ENCODE results near the gene CASKIN2. TPM values are rescaled to one million over a fixed set of nuclear protein-coding genes. Genes with fewer than 3 reads are reported as not detected.

CASKIN2 gene
- total RNA-seq, 1 experiment from 2014 or later: 37.0 TPM

DNA sequence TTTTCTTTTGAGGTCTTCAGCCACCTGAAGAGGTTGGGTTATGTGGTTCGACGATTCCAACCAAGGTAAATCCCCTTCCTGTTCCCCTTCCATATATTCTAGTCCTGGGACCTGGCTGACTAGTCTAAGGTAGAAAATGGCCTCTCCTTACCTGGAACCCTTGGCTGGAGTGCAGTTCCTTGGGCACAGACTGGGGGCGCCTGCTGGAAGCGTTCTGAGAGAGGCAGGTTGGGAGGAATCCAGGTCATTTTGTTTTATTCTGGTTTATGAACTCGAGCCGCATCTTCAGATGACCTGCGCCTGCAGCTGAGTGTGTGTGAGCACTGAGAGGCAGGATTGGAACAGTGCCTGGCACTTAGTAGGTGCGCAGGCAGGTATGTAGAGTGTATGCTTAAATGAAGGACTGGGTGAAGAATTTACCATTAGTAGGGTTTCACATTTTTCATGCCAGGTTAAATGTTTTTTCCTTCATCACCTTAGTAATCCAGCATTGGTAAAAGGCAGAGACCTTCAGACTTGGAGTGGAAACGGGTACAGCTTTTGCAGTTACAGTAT is 3.7 kb upstream of the CASKIN2 start:
- Histone ChIP-seq H3K4me2 (ENCODE audit: insufficient read depth, insufficient read length, low read length) (no peak overlapping the region), H3K79me1 (ENCODE audit: insufficient read depth, low read depth, low read length, poor library complexity, severe bottlenecking) (no peaks in the 10 kb centered on the region), H3K79me2 (ENCODE audit: insufficient read depth, low read length) (no peaks in the 10 kb centered on the region; the same call in 1 of the 2 replicates), H3K4me1 (ENCODE audit: insufficient read depth, low read length) (no peaks in the 10 kb centered on the region; the same call in 1 of the 2 replicates), H4K91ac (ENCODE audit: insufficient read length, low read depth, low read length) (no peak overlapping the region), H3K27me3 (ENCODE audit: insufficient read depth, low read length) (no peaks in the 10 kb centered on the region), H3K4ac (ENCODE audit: low read depth, low read length) (no peak overlapping the region), H3K23ac (ENCODE audit: insufficient read length, low read depth, low read length) (no peak overlapping the region), H2BK15ac (ENCODE audit: low read depth, low read length) (no peak overlapping the region), H2AK5ac (ENCODE audit: insufficient read length, low read length) (no peak overlapping the region), H2BK20ac (ENCODE audit: low read depth, low read length, poor library complexity, severe bottlenecking) (no peak overlapping the region), H2BK120ac (ENCODE audit: low read depth, low read length, poor library complexity, severe bottlenecking) (no peak overlapping the region), H3K9me3 (ENCODE audit: control insufficient read depth, low read depth, low read length) (no peaks in the 10 kb centered on the region), H3K23me2 (ENCODE audit: insufficient read length, low read depth, low read length, poor library complexity, severe bottlenecking) (peaks cover 8% of the 10 kb centered on the region), H3K27ac (ENCODE audit: insufficient read length, low read depth, low read length) (no peak overlapping the region), H2AFZ (ENCODE audit: low read length) (no peak overlapping the region), H3K56ac (ENCODE audit: insufficient read length, low read depth, low read length) (no peak overlapping the region), H3K14ac (ENCODE audit: insufficient read depth, low read length) (no peak overlapping the region), H3K9ac (ENCODE audit: extremely low read depth, insufficient read length, low read length) (no peak overlapping the region), H2BK5ac (ENCODE audit: insufficient read length, low read length) (no peak overlapping the region), H4K8ac (replicated peaks; ENCODE audit: insufficient read length, low read depth, low read length) (no peak overlapping the region), H3T11ph (ENCODE audit: low read length) (no peak overlapping the region), H3K18ac (ENCODE audit: insufficient read length, low read depth, low read length) (no peak overlapping the region), H4K5ac (ENCODE audit: insufficient read length, low read depth, low read length) (no peak overlapping the region), H4K20me1 (ENCODE audit: control insufficient read depth, insufficient read depth, insufficient read length) (no peaks in the 10 kb centered on the region), H2BK12ac (ENCODE audit: insufficient read length, low read depth, low read length) (no peak overlapping the region)
- no CpG with 5 or more reads among the region's 9 CpGs for WGBS (ENCODE audit: extremely low coverage, insufficient read length, low lambda C conversion rate)
- H3K4me3 Mint-ChIP-seq: 0 out of 5 replicates have a peak overlapping the region, but pooled peaks of 1 of the 2 experiments have one; percentile 30
- H3K4me1 Mint-ChIP-seq: peaks cover 15 to 18% of the 10 kb centered on the region in 2 experiments
- no peaks in the 10 kb centered on the region; the same call in 1 of the 2 replicates for H3K27me3 Mint-ChIP-seq (ENCODE audit: low read depth)
- H3K36me3 Mint-ChIP-seq (ENCODE audit: insufficient read depth in 1 of 3, low read depth in 3 of 3): peaks cover 12 to 55% (median 51%) of the 10 kb centered on the region in 3 experiments; a peak in 6 of 7 replicates
- H3K27ac Mint-ChIP-seq: no peak overlapping the region
- H3K9me3 Mint-ChIP-seq: no peaks in the 10 kb centered on the region
- no peak for DNase-seq
- TF ChIP-seq, protein P1, sequence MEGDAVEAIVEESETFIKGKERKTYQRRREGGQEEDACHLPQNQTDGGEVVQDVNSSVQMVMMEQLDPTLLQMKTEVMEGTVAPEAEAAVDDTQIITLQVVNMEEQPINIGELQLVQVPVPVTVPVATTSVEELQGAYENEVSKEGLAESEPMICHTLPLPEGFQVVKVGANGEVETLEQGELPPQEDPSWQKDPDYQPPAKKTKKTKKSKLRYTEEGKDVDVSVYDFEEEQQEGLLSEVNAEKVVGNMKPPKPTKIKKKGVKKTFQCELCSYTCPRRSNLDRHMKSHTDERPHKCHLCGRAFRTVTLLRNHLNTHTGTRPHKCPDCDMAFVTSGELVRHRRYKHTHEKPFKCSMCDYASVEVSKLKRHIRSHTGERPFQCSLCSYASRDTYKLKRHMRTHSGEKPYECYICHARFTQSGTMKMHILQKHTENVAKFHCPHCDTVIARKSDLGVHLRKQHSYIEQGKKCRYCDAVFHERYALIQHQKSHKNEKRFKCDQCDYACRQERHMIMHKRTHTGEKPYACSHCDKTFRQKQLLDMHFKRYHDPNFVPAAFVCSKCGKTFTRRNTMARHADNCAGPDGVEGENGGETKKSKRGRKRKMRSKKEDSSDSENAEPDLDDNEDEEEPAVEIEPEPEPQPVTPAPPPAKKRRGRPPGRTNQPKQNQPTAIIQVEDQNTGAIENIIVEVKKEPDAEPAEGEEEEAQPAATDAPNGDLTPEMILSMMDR (conservative IDR thresholded peaks at IDR 0.05): peak; percentile 59
